Type B pancreatic cell (in vitro differentiated cells): ENCODE measurements around the gene CREB5. TPM values are rescaled to one million over a fixed set of nuclear protein-coding genes. Genes with fewer than 3 reads are reported as not detected.

ENCODE experiments used
- DNase-seq: peaks from one replicate; pipeline ENCODE4 v3.0.0; 2021; ENCODE audit warnings: mixed read lengths; ENCODE audit not compliant: unreplicated experiment; ENCODE audit errors: extremely low spot score
- H3K27ac Mint-ChIP-seq: 2 replicates; pipeline ENCODE4 v1.8.0; 2021; ENCODE audit warnings: mild to moderate bottlenecking, mixed read lengths
- H3K27me3 Mint-ChIP-seq: 2 replicates; pipeline ENCODE4 v1.8.0; 2021; ENCODE audit warnings: mixed read lengths
- H3K36me3 Mint-ChIP-seq: 2 replicates; pipeline ENCODE4 v1.8.0; 2021; ENCODE audit warnings: mixed read lengths
- H3K4me1 Mint-ChIP-seq: one replicate; pipeline ENCODE4 v1.8.0; 2021; ENCODE audit warnings: mixed read lengths; ENCODE audit not compliant: unreplicated experiment
- H3K4me3 Mint-ChIP-seq: 2 replicates; pipeline ENCODE4 v1.8.0; 2021; ENCODE audit warnings: mild to moderate bottlenecking, mixed read lengths
- H3K9me3 Mint-ChIP-seq: 2 replicates; pipeline ENCODE4 v1.8.0; 2021; ENCODE audit warnings: mixed read lengths
- CTCF ChIP-seq: fragments of 200-600 bp; sonication (generic); conservative IDR thresholded peaks from 2 replicates; pipeline ENCODE4 v1.5.0; 2021; ENCODE audit warnings: antibody characterized with exemption, mild to moderate bottlenecking
- total RNA-seq: library from RNA; stranded (reverse); gene quantifications from 2 replicates; pipeline ENCODE4 v1.2.1, GENCODE V29; 2021; ENCODE audit warnings: low replicate concordance

CREB5 gene
- total RNA-seq, 1 donor from 2014 or later: 31.0 TPM

- no peaks in the 10 kb centered on the region for H3K4me1 Mint-ChIP-seq
- TF ChIP-seq CTCF: peak; percentile 21
- no peaks in the 10 kb centered on the region for H3K36me3 Mint-ChIP-seq
- H3K27me3 Mint-ChIP-seq: peaks cover 28% of the 10 kb centered on the region
- H3K9me3 Mint-ChIP-seq: peaks cover 5% of the 10 kb centered on the region
- DNase-seq: no peak
- H3K4me3 Mint-ChIP-seq: no peak overlapping the region
- H3K27ac Mint-ChIP-seq: no peak overlapping the region
Measured at GRCh38 chr7:28383975-28384374, 28.3 kb upstream of the CREB5 start.

DNA sequence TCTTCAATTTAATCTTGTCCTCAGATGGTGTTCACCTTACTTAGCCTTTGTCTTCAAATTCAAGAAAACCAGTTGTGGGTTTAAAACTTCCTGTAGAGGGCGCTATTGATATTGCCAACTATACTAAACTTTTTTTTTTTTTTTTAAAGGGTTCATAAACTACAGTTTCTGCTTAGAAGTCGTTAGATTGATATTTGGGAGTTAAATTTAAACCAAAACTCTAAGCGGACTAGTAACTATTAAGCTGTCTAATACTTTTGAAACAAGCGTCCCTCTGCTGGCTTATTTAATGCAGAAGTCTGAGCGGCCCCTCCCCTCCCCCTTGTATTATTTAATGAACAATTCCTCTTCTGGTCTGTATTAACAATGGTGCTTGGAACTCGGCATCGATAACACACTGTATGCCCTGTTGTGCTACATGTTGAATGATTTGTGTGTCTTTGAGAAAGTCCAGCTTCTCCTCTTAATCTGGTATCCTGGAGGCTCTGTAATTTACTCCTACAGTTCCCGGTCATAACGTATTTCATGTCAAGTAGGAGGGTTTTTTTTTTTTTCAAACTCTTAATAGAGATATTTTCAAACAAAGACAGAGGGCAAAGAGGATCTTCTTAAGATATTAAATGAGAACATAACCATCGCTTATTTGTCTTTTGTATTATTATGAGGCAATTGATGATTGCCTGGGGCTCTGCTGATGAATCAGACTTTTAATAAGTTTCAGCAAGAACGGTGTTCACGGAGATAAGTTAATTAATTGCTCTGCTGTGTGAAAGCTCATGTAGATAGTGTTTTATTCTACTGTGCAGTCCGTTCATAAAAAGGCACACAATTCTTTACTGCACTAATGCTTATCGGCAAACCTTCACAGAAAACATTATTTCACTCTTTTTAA lies 22.6 kb upstream of the CREB5 start:
- H3K27ac Mint-ChIP-seq: peak overlapping the region; percentile 51
- TF ChIP-seq CTCF: peak; percentile 97
- peaks cover 22% of the 10 kb centered on the region for H3K27me3 Mint-ChIP-seq
- peaks cover 16% of the 10 kb centered on the region for H3K4me1 Mint-ChIP-seq
- no peak for DNase-seq
- no peaks in the 10 kb centered on the region for H3K9me3 Mint-ChIP-seq
- no peaks in the 10 kb centered on the region for H3K36me3 Mint-ChIP-seq
- peak overlapping the region; percentile 81 for H3K4me3 Mint-ChIP-seq

DNA sequence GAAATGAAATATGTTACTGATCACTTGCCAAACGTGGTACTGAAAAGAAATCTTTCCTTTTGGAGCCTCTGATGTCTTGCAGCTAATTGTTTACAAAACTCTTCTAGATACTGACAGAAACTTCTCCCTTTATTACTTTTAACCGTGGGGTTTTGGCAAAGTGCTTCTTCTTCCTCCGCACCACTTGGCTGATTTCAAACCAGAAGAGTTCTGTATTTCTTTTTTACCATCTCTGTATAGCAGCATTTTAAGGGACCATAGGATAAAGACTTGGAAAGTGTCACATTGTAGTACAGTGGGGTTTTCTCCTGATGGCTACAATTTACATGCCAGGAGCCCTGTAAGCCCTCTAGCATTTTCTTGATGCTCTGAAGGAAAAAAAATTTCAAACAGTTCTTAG lies 21.9 kb upstream of the CREB5 start:
- H3K4me3 Mint-ChIP-seq: peak overlapping the region; percentile 64
- H3K9me3 Mint-ChIP-seq: peaks cover 4% of the 10 kb centered on the region
- peaks cover 16% of the 10 kb centered on the region for H3K4me1 Mint-ChIP-seq
- no peaks in the 10 kb centered on the region for H3K36me3 Mint-ChIP-seq
- no peak overlapping the region for H3K27ac Mint-ChIP-seq
- no peak for TF ChIP-seq CTCF
- DNase-seq: no peak
- H3K27me3 Mint-ChIP-seq: peaks cover 28% of the 10 kb centered on the region

- no peak overlapping the region for H3K27ac Mint-ChIP-seq
- peaks cover 20% of the 10 kb centered on the region for H3K27me3 Mint-ChIP-seq
- H3K4me1 Mint-ChIP-seq: peaks cover 20% of the 10 kb centered on the region
- TF ChIP-seq CTCF: no peak
- H3K9me3 Mint-ChIP-seq: peaks cover 4% of the 10 kb centered on the region
- H3K36me3 Mint-ChIP-seq: no peaks in the 10 kb centered on the region
- H3K4me3 Mint-ChIP-seq: no peak overlapping the region
- no peak for DNase-seq
Measured at GRCh38 chr7:28392289-28392688, 20.0 kb upstream of the CREB5 start.

GRCh38 chr7:28395404-28395803 lies 16.9 kb upstream of the CREB5 start:
- Mint-ChIP-seq H3K4me1 (peaks cover 7% of the 10 kb centered on the region), H3K36me3 (no peaks in the 10 kb centered on the region), H3K4me3 (no peak overlapping the region), H3K27ac (no peak overlapping the region), H3K27me3 (peaks cover 16% of the 10 kb centered on the region), H3K9me3 (peaks cover 4% of the 10 kb centered on the region)
- no peak for DNase-seq
- TF ChIP-seq CTCF: no peak
